H1 (cell line): Measurements from ENCODE around the gene VRK2. TPM values are rescaled to one million over a fixed set of nuclear protein-coding genes. Genes with fewer than 3 reads are reported as not detected.

Source experiments
- CTCF ChIA-PET: fragments of 300-600 bp; sonication (Branson Sonifier 250); formaldehyde crosslinking; loops from one replicate; lab custom pipeline; 2021; ENCODE audit not compliant: partially characterized antibody; lab: Charles Lee
- POLR2A ChIA-PET: fragments of 300-600 bp; sonication (Branson Sonifier 250); formaldehyde crosslinking; loops from one replicate; lab custom pipeline; 2021; ENCODE audit warnings: inconsistent platforms; ENCODE audit not compliant: partially characterized antibody; lab: Charles Lee
- DNase-seq, 2 experiments: peaks; one replicate each; pipeline versions ENCODE4 v3.0.0 to v3.0.0-alpha.2; 2010 to 2022; ENCODE audit warnings: low spot score in 2 of 2, low read depth in 1 of 2, mixed read lengths in 1 of 2
- FAIRE-seq: peaks from 2 replicates; lab custom pipeline; 2011; peaks lifted over from hg19 to GRCh38; lab: Jason Lieb, UNC
- H2AFZ ChIP-seq: 2 replicates; pipeline ENCODE4 v1.8.1; 2012; ENCODE audit warnings: low read length, inconsistent platforms
- H2AK5ac ChIP-seq: 2 replicates; pipeline ENCODE4 v1.6.1; 2013; ENCODE audit warnings: low read depth, low read length
- H2BK120ac ChIP-seq: replicated peaks from 2 replicates; pipeline ENCODE3; 2013; ENCODE audit warnings: low read depth, low read length, inconsistent platforms
- H2BK12ac ChIP-seq: 2 replicates; pipeline ENCODE4 v1.6.1; 2013; ENCODE audit warnings: low read depth, low read length
- H2BK15ac ChIP-seq: 2 replicates; pipeline ENCODE4 v1.6.1; 2013; ENCODE audit warnings: low read length
- H2BK20ac ChIP-seq: 2 replicates; pipeline ENCODE4 v1.6.1; 2013; ENCODE audit warnings: low read length
- H2BK5ac ChIP-seq: 2 replicates; pipeline ENCODE4 v1.6.1; 2013; ENCODE audit warnings: low read depth, low read length
- H3K14ac ChIP-seq: 2 replicates; pipeline ENCODE4 v1.6.1; 2013; ENCODE audit warnings: inconsistent platforms; ENCODE audit not compliant: insufficient read length
- H3K18ac ChIP-seq: 2 replicates; pipeline ENCODE4 v1.6.1; 2013; ENCODE audit warnings: low read length; ENCODE audit errors: extremely low read depth
- H3K23ac ChIP-seq: 2 replicates; pipeline ENCODE4 v1.6.1; 2013; ENCODE audit warnings: inconsistent platforms; ENCODE audit not compliant: insufficient read length
- H3K23me2 ChIP-seq: 2 replicates; pipeline ENCODE4 v1.6.1; 2013; ENCODE audit warnings: low read depth, low read length
- H3K27ac ChIP-seq: 2 replicates; pipeline ENCODE4 v1.6.1; 2011; ENCODE audit warnings: low read depth, low read length, inconsistent platforms
- H3K27me3 ChIP-seq, 4 experiments: replicated peaks in 1 of 4; 1 replicate in 1 of 4; 2 replicates in 3 of 4; pipeline versions ENCODE4 v1.6.1 to v1.8.1; 2011 to 2013; ENCODE audit warnings: low read length in 3 of 4, mild to moderate bottlenecking in 3 of 4, inconsistent platforms in 2 of 4, mixed read lengths in 2 of 4, moderate library complexity in 1 of 4; ENCODE audit not compliant: control insufficient read depth in 3 of 4, insufficient read depth in 3 of 4; ENCODE audit errors: extremely low read depth in 1 of 4
- H3K36me3 ChIP-seq, 4 experiments: 2 replicates each; pipeline versions ENCODE4 v1.6.1 to v1.8.1; 2011 to 2013; ENCODE audit warnings: mild to moderate bottlenecking in 4 of 4, low read length in 3 of 4, moderate library complexity in 2 of 4, control low read depth in 1 of 4, inconsistent platforms in 1 of 4; ENCODE audit not compliant: insufficient read depth in 4 of 4, control insufficient read depth in 2 of 4
- H3K4ac ChIP-seq: replicated peaks from 2 replicates; pipeline ENCODE3; 2013; ENCODE audit warnings: low read length, low read depth, mixed read lengths, inconsistent platforms; ENCODE audit not compliant: insufficient read length
- H3K4me1 ChIP-seq, 4 experiments: replicated peaks in 1 of 4; 1 replicate in 1 of 4; 2 replicates in 3 of 4; pipeline versions ENCODE4 v1.6.1 to v1.8.1; 2011 to 2013; ENCODE audit warnings: low read length in 3 of 4, inconsistent platforms in 2 of 4, mixed read lengths in 1 of 4; ENCODE audit not compliant: insufficient read depth in 4 of 4, control insufficient read depth in 3 of 4
- H3K4me2 ChIP-seq, 2 experiments: 2 replicates each; pipeline versions ENCODE4 v1.6.1 to v1.8.1; 2011 to 2013; ENCODE audit warnings: low read depth in 2 of 2, low read length in 2 of 2, control low read depth in 1 of 2, inconsistent platforms in 1 of 2, mild to moderate bottlenecking in 1 of 2; ENCODE audit not compliant: insufficient read depth in 1 of 2
- H3K4me3 ChIP-seq, 4 experiments: fragments of 200-600, 300-600 bp in 1 of 4; sonication (generic), shearing (Covaris generic), sonication (Bioruptor Twin) in 1 of 4; 2 replicates each; pipeline versions ENCODE4 v1.5.1 to v1.8.1; 2011 to 2016; ENCODE audit warnings: low read length in 4 of 4, low read depth in 3 of 4, control low read depth in 2 of 4, inconsistent platforms in 2 of 4, mild to moderate bottlenecking in 2 of 4, mixed read lengths in 1 of 4, moderate library complexity in 1 of 4; ENCODE audit not compliant: insufficient read depth in 2 of 4; ENCODE audit errors: extremely low read depth in 1 of 4
- H3K56ac ChIP-seq: replicated peaks from 2 replicates; pipeline ENCODE3; 2013; ENCODE audit warnings: low read depth, mild to moderate bottlenecking, mixed read lengths, low read length, inconsistent platforms; ENCODE audit not compliant: insufficient read length
- H3K79me1 ChIP-seq: 2 replicates; pipeline ENCODE4 v1.6.1; 2013; ENCODE audit warnings: low read depth, low read length, control low read depth
- H3K79me2 ChIP-seq, 2 experiments: 2 replicates each; pipeline versions ENCODE4 v1.6.1 to v1.8.1; 2012 to 2013; ENCODE audit warnings: low read length in 2 of 2, mild to moderate bottlenecking in 2 of 2, inconsistent platforms in 1 of 2; ENCODE audit not compliant: insufficient read depth in 2 of 2, control insufficient read depth in 1 of 2
- H3K9ac ChIP-seq, 4 experiments: replicated peaks in 1 of 4; 1 replicate in 1 of 4; 2 replicates in 3 of 4; pipeline versions ENCODE4 v1.6.1 to v1.8.1; 2011 to 2013; ENCODE audit warnings: low read depth in 3 of 4, low read length in 3 of 4, control low read depth in 2 of 4, mild to moderate bottlenecking in 2 of 4, moderate library complexity in 2 of 4, inconsistent platforms in 1 of 4; ENCODE audit errors: extremely low read depth in 1 of 4
- H3K9me3 ChIP-seq, 2 experiments: 2 replicates each; pipeline versions ENCODE4 v1.6.1 to v1.8.1; 2012 to 2013; ENCODE audit warnings: mild to moderate bottlenecking in 2 of 2, moderate library complexity in 2 of 2, control low read depth in 1 of 2, inconsistent platforms in 1 of 2, low read depth in 1 of 2, low read length in 1 of 2, mixed read lengths in 1 of 2; ENCODE audit not compliant: insufficient read depth in 2 of 2
- H4K20me1 ChIP-seq, 2 experiments: replicated peaks in 1 of 2; 2 replicates each; pipeline versions ENCODE3 to v1.8.1; 2011 to 2013; ENCODE audit warnings: inconsistent platforms in 2 of 2, low read length in 2 of 2, mild to moderate bottlenecking in 1 of 2; ENCODE audit not compliant: insufficient read depth in 2 of 2, control insufficient read depth in 1 of 2
- H4K5ac ChIP-seq: 2 replicates; pipeline ENCODE4 v1.6.1; 2013; ENCODE audit warnings: low read length, low read depth, mixed read lengths, inconsistent platforms; ENCODE audit not compliant: insufficient read length
- H4K8ac ChIP-seq: 2 replicates; pipeline ENCODE4 v1.8.0; 2013; ENCODE audit warnings: mild to moderate bottlenecking, moderate library complexity, low read length, inconsistent platforms; ENCODE audit not compliant: insufficient read depth; ENCODE audit errors: extremely low read depth
- H4K91ac ChIP-seq: replicated peaks from 2 replicates; pipeline ENCODE3; 2013; ENCODE audit warnings: low read length, mixed read lengths, inconsistent platforms; ENCODE audit not compliant: insufficient read length
- CREB1 ChIP-seq: IDR thresholded peaks from 2 replicates; pipeline ENCODE4 v1.6.1; 2012; ENCODE audit warnings: inconsistent platforms
- RAD21 ChIP-seq, 2 experiments: IDR thresholded peaks in 1 of 2; conservative IDR thresholded peaks in 1 of 2; 2 replicates each; pipeline ENCODE4 v1.6.1; 2011; ENCODE audit warnings: low read depth in 2 of 2, low read length in 2 of 2, improper control_type of control experiment in 1 of 2, inconsistent platforms in 1 of 2, mild to moderate bottlenecking in 1 of 2, moderate library complexity in 1 of 2
- WGBS, 2 experiments: shearing (Covaris generic) in 1 of 2; methylation state at CpG; one replicate each; pipeline versions ENCODE4 v1.1.6 to v1.1.7; 2013 to 2015; ENCODE audit warnings: low lambda C conversion rate in 2 of 2, mixed read lengths in 2 of 2, inconsistent platforms in 1 of 2, low coverage in 1 of 2, missing lambda C conversion rate in 1 of 2; ENCODE audit not compliant: insufficient replicate concordance in 2 of 2, insufficient coverage in 1 of 2, insufficient read length in 1 of 2; ENCODE audit errors: extremely low coverage in 1 of 2, missing lambda C conversion rate in 1 of 2; 5-methylcytosine and 5-hydroxymethylcytosine counted together
- polyA plus RNA-seq, 7 experiments: library from polyadenylated mRNA; depleted of rRNA in 3 of 7; stranded (reverse) in 5 of 7; unstranded in 2 of 7; fragments of >200 nt in 5 of 7; fragments of 200-250 nt in 2 of 7; gene quantifications; 1 replicate in 5 of 7; 2 replicates in 1 of 7; 4 replicates in 1 of 7; pipeline versions ENCODE4 v1.2.1 to v1.2.3, GENCODE V29; 2011 to 2013; ENCODE audit warnings: missing spikeins in 2 of 7, mixed read lengths in 2 of 7
- total RNA-seq: library from RNA; stranded (reverse); fragmentation: NEBNext Ultra II Directional; extraction: Animal tissue kit (Norgen Biotek cat#: 25700); gene quantifications from 2 replicates; pipeline ENCODE4 v1.2.1, GENCODE V29; 2021
- TF ChIP-seq, protein P1 (sequence below), 3 experiments: IDR thresholded peaks; 1 replicate in 2 of 3; 2 replicates in 1 of 3; pipeline versions ENCODE4 v1.5.1 to v1.6.1; 2011; ENCODE audit warnings: low read length in 3 of 3, mild to moderate bottlenecking in 3 of 3, inconsistent platforms in 2 of 3, low read depth in 1 of 3, moderate library complexity in 1 of 3; ENCODE audit not compliant: insufficient read depth in 1 of 3; ENCODE audit errors: control extremely low read depth in 1 of 3

VRK2 gene
- total and polyA plus RNA-seq, 2 of the 8 experiments (the other 6 are each of a cell fraction or from before 2014, with no cell fraction given) = 7.6 to 27.8 TPM

DNA sequence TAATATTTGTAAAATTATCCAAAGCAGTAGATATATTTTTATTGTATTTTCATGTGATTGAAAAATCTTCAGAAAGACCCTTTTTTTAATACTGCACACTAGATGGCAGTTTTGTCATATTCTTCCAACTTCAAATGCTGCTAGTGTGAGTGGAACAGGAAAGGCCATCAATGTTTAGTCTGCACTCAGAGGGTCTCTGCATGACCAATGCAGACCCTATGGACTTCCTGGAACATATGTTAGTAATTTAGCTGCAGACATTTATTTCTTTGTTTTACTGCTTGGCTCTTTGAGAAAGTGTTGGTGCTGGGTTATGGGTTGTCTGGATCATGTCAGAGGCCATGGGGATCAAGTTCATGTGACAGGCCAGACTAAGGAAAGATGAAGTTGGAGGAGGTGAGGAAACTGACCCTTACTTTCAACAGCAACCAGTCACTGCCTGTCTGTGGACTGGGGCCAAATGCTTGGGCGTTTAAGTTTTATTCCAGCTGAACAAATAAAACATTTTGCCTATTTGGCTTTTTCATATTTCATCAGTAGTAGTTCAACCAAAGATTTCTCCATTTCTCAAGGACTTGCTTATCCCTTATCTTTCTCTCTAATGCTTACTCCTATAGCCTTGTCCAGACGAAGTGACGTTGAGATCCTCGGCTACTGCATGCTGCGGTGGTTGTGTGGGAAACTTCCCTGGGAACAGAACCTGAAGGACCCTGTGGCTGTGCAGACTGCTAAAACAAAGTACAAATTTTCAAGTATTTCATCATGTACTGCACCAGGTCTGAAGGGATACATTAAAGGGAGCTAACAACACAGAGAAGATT lies 84.8 kb downstream of the VRK2 start:
- Histone ChIP-seq H3K4me1 (no peaks in the 10 kb centered on the region), H3K4ac (no peak overlapping the region), H2BK20ac (no peak overlapping the region), H3K56ac (no peak overlapping the region), H2AK5ac (no peak overlapping the region), H3K9me3 (no peaks in the 10 kb centered on the region), H3K23me2 (no peaks in the 10 kb centered on the region), H3K79me1 (no peaks in the 10 kb centered on the region), H3K14ac (no peak overlapping the region), H3K36me3 (peaks cover 0 to 2% (median 0%) of the 10 kb centered on the region in 4 experiments; a peak in 2 of 8 replicates), H2BK120ac (no peak overlapping the region), H4K20me1 (no peaks in the 10 kb centered on the region), H3K27me3 (no peaks in the 10 kb centered on the region), H4K5ac (no peak overlapping the region), H3K27ac (no peak overlapping the region), H4K8ac (no peak overlapping the region), H2BK12ac (no peak overlapping the region), H2BK15ac (no peak overlapping the region), H3K79me2 (no peaks in the 10 kb centered on the region), H3K4me3 (no peak overlapping the region), H3K18ac (no peak overlapping the region), H3K9ac (no peak overlapping the region), H4K91ac (no peak overlapping the region), H2AFZ (no peak overlapping the region), H3K4me2 (no peak overlapping the region), H2BK5ac (no peak overlapping the region), H3K23ac (no peak overlapping the region)
- peak; percentile 32 to 48; a peak in 3 of 4 replicates for TF ChIP-seq RAD21 (IDR thresholded peaks at IDR 0.05 in 1 of 2, conservative IDR thresholded peaks at IDR 0.05 in 1 of 2; ENCODE audit: low read depth in 2 of 2, low read length in 2 of 2)
- no peak for TF ChIP-seq CREB1
- TF ChIP-seq, protein P1, sequence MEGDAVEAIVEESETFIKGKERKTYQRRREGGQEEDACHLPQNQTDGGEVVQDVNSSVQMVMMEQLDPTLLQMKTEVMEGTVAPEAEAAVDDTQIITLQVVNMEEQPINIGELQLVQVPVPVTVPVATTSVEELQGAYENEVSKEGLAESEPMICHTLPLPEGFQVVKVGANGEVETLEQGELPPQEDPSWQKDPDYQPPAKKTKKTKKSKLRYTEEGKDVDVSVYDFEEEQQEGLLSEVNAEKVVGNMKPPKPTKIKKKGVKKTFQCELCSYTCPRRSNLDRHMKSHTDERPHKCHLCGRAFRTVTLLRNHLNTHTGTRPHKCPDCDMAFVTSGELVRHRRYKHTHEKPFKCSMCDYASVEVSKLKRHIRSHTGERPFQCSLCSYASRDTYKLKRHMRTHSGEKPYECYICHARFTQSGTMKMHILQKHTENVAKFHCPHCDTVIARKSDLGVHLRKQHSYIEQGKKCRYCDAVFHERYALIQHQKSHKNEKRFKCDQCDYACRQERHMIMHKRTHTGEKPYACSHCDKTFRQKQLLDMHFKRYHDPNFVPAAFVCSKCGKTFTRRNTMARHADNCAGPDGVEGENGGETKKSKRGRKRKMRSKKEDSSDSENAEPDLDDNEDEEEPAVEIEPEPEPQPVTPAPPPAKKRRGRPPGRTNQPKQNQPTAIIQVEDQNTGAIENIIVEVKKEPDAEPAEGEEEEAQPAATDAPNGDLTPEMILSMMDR (IDR thresholded peaks at IDR 0.05; ENCODE audit: control extremely low read depth in 1 of 3, insufficient read depth in 1 of 3, low read depth in 1 of 3, low read length in 3 of 3) = no peak; a peak in 1 of 4 replicates
- ChIA-PET POLR2A (no interaction called here), CTCF (interaction anchor here (0.9 to 1.5 kb wide), 4 partner anchors 14 to 411 kb away, joined by 3 to 4 read pairs (median 3); no protein-coding TSS in a partner anchor)
- no peak for FAIRE-seq
- WGBS, 2 experiments = 90% methylated on average over 5 of the region's 5 CpGs; no CpG with 5 or more reads in 1 of the 2 experiments
- no peak for DNase-seq
